Measurements from ENCODE around the gene ZNF587. TPM values are rescaled to one million over a fixed set of nuclear protein-coding genes. Genes with fewer than 3 reads are reported as not detected.
"Not testable (repeated sequence)": the region's sequence is repeated elsewhere in the genome, so short reads cannot be mapped to it uniquely, and the experiment has no call there.

The ZNF587 gene
- total RNA-seq, 1 experiment from 2014 or later: 14.5 TPM

GRCh38 chr19:57847164-57847563, 2.5 kb upstream of the ZNF587 start:
- not testable (repeated sequence) for H3K9me3 ChIP-seq (replicated peaks); H3K4me1 ChIP-seq; H3K4me3 ChIP-seq; DNase-seq; H3K27me3 ChIP-seq; H3K27ac ChIP-seq
- peaks cover 15% of the 10 kb centered on the region for H3K36me3 ChIP-seq

DNA sequence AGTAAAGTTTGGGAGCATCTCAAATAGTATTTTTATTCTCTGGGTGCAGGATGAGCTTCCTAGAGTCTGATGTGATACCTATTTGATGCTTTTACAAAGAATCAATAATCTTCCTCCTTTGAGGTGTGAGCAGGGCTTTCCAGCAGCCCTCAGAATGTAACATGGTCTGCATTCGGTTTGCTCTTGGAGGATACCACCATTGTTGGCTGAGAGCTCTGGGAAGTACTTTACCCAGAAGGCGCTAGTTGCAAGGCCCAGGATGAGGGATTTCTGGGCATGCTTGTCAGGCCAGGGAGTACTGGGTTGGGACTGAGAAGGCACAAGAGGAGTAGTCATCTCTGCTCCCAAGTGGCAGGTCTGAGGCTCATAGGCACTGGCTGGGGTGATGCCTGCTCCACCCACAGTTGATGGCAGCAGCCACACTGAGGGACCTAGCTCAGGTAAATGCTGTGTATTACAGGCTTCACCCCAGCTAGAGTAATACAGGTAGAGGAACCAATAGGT, 445 bp upstream of the ZNF587 start:
- DNase-seq; H3K27ac ChIP-seq; H3K9me3 ChIP-seq (replicated peaks); H3K4me1 ChIP-seq; H3K27me3 ChIP-seq: not testable (repeated sequence)
- Histone ChIP-seq H3K4me3 (peak overlapping the region; percentile 68), H3K36me3 (peaks cover 17% of the 10 kb centered on the region)

- H3K9me3 ChIP-seq (replicated peaks): no peaks in the 10 kb centered on the region
- H3K36me3 ChIP-seq: peaks cover 17% of the 10 kb centered on the region
- H3K27ac ChIP-seq: peak overlapping the region; percentile 62
- peak overlapping the region; percentile 68 for H3K4me3 ChIP-seq
- H3K27me3 ChIP-seq: no peaks in the 10 kb centered on the region
- DNase-seq: peak; percentile 11 to 24
- H3K4me1 ChIP-seq: no peaks in the 10 kb centered on the region
These were observed 926 bp downstream of the ZNF587 start for GRCh38 chr19:57850553-57851017.

GRCh38 chr19:57851812-57852603, 2.3 kb downstream of the ZNF587 start:
- H3K27ac ChIP-seq; DNase-seq; H3K4me3 ChIP-seq; H3K9me3 ChIP-seq (replicated peaks); H3K27me3 ChIP-seq; H3K4me1 ChIP-seq: not testable (repeated sequence)
- H3K36me3 ChIP-seq: peaks cover 24% of the 10 kb centered on the region

DNA sequence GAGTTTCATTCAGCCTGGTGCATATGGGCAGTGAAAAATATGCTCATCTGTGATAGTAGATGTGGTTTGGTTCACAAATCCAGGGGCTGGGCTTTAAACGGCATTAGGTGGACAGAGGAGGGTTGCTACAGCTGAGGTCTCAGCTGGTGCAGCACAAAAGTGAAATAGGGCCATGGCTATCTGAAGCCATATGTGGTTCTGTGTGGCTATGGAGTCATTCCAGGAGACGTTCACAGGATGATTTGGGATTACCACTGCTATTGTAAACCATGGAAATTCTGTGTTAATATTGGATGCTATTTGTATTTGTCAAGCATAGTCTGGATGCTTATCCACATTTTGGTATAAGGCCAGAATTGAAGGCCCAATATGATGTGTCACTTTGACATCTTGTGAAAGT, 4.5 kb downstream of the ZNF587 start:
- H3K36me3 ChIP-seq: peaks cover 32% of the 10 kb centered on the region
- H3K9me3 ChIP-seq (replicated peaks); H3K4me3 ChIP-seq; H3K4me1 ChIP-seq; H3K27ac ChIP-seq; H3K27me3 ChIP-seq; DNase-seq: not testable (repeated sequence)

DNA sequence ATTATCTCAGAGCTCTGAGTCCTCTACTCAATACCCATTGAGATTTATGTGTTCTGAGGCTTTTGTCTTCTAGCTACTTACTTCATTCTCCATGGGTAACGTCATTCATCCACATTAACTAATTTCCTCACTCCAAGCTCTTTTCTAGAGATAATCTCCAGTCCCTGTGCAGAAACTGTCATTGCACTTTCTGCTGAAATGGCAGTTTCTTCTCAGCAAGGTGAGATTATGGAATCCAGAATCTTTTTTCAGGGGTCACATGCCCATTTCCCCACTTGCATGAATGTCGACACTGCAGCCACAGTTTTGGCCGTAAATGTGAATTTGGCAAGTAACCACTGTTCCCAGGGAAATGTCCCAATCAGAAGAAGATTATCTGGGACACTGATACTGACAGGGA, 12.7 kb downstream of the ZNF587 start:
- not testable (repeated sequence) for H3K4me1 ChIP-seq; H3K4me3 ChIP-seq; H3K9me3 ChIP-seq (replicated peaks); H3K27me3 ChIP-seq; DNase-seq; H3K27ac ChIP-seq
- peaks cover 70% of the 10 kb centered on the region for H3K36me3 ChIP-seq

DNA sequence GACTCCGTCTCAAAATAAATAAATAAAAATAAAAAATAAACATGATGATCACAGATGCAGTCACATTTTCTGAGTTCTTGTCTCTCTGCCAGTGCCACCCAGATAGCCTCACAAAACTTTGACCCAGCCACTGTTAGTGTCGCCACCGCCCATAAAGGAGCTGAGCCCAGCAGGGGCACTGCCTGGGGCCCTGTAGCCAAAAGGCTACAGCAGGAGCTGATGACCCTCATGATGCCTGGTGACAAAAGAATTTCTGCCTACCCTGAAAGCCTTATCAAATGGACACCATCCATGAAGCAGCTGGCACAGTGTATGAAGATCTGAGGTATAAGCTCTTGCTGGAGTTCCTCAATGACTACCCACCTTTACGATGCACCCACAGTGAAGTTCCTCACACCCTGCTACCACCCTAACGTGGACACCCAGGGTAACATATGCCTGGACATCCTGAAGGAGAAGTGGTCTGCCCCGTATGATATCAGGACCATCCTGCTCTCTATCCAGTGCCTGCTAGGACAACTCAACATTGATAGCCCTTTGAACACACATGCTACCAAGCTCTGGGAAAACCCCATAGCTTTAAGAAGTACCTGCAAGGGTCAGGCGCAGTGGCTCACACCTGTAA, 18.3 kb downstream of the ZNF587 start:
- no peak overlapping the region for H3K27ac ChIP-seq
- H3K9me3 ChIP-seq (replicated peaks): peaks cover 20% of the 10 kb centered on the region
- no peaks in the 10 kb centered on the region for H3K4me1 ChIP-seq
- no peak for DNase-seq
- no peak overlapping the region for H3K4me3 ChIP-seq
- H3K27me3 ChIP-seq: no peaks in the 10 kb centered on the region
- peaks cover 61% of the 10 kb centered on the region for H3K36me3 ChIP-seq

- H3K27me3 ChIP-seq, H3K27ac ChIP-seq, H3K4me1 ChIP-seq, DNase-seq, H3K4me3 ChIP-seq: not testable (repeated sequence)
- peaks cover 58% of the 10 kb centered on the region for H3K36me3 ChIP-seq
- peaks cover 26% of the 10 kb centered on the region for H3K9me3 ChIP-seq (replicated peaks)
These were observed 20.0 kb downstream of the ZNF587 start for GRCh38 chr19:57869655-57870054.

DNA sequence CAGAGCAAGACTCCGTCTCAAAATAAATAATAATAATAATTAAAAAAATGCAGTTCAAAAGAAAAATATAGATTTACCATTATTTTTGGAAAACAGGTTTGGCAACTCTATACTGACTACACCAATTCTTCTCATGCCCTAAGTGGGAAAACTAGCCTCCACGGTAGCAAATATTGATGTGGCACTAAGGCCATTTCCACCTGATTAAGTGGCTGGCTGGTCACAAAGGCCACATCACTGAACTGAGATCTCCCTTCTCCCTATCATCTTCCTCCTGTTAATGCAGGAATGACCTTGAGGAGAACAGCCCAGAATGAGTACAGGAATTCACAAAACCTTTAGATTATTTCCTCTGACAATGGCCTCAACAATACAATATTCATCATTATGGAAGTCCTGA, 20.6 kb downstream of the ZNF587 start:
- no peak for DNase-seq
- Histone ChIP-seq H3K4me1 (no peaks in the 10 kb centered on the region), H3K27ac (no peak overlapping the region), H3K4me3 (no peak overlapping the region), H3K27me3 (no peaks in the 10 kb centered on the region), H3K36me3 (peaks cover 52% of the 10 kb centered on the region), H3K9me3 (replicated peaks) (peaks cover 26% of the 10 kb centered on the region)

DNA sequence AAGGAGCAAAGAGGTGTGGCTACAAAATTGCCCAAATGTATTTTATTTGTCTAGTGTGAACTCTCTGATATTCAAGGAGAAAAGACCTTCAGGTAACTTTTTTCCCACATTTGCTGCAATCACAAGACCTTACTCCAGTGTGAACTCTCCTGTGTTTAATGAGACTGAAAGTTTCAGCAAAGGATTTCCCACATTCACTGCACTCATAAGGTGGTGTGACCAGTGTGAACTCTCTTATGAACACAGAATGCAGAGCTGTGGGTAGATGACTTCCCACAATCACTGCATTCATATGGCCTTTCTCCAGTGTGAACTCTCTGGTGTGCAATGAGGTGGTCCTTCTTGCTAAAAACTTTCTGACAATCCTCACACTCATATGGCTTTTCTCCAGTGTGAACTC, 22.8 kb downstream of the ZNF587 start:
- Histone ChIP-seq H3K36me3 (peaks cover 32% of the 10 kb centered on the region), H3K27ac (no peak overlapping the region), H3K4me3 (no peak overlapping the region), H3K27me3 (no peaks in the 10 kb centered on the region), H3K4me1 (no peaks in the 10 kb centered on the region), H3K9me3 (replicated peaks) (peaks cover 26% of the 10 kb centered on the region)
- DNase-seq: no peak

DNA sequence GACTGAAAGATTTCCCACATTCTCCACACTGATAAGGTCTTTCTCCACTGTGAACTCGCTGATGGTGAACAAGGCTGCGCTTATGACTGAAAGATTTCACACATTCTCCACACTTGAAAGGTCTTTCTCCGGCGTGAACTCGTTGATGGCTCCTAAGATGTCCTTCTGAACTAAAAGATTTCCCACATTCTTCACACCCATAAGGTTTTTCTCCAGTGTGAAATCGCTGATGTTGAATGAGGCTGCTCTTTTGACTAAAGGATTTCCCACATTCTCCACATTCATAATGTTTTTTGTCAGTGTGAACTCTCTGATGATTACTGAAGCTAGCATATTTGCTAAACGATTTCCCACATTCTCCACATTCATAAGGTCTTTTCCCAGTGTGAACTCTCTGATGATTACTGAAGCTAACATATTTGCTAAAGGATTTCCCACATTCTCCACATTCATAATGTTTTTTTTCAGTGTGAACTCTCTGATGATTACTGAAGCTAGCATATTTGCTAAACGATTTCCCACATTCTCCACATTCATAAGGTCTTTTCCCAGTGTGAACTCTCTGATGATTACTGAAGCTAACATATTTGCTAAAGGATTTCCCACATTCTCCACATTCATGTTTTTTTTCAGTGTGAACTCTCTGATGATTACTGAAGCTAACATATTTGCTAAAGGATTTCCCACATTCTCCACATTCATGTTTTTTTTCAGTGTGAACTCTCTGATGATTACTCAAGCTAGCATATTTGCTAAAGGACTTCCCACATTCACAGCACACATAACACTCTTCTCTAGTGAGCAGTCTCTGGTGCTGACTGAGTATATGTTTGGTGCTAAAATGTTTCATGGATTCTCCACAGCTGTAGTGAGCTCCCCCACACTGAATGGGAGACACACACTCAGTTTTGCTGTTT, 24.5 kb downstream of the ZNF587 start:
- H3K4me1 ChIP-seq, DNase-seq, H3K4me3 ChIP-seq, H3K27me3 ChIP-seq, H3K27ac ChIP-seq: not testable (repeated sequence)
- Histone ChIP-seq H3K9me3 (replicated peaks) (peaks cover 20% of the 10 kb centered on the region), H3K36me3 (peaks cover 21% of the 10 kb centered on the region)

- Histone ChIP-seq H3K27ac (no peak overlapping the region), H3K4me3 (no peak overlapping the region), H3K27me3 (no peaks in the 10 kb centered on the region), H3K9me3 (replicated peaks) (peaks cover 3% of the 10 kb centered on the region; the same call in 1 of the 2 replicates), H3K4me1 (no peaks in the 10 kb centered on the region), H3K36me3 (peaks cover 6% of the 10 kb centered on the region)
- DNase-seq: no peak
These were observed 36.4 kb downstream of the ZNF587 start for GRCh38 chr19:57886046-57886445.

GRCh38 chr19:57887195-57887941, 37.7 kb downstream of the ZNF587 start:
- Histone ChIP-seq H3K4me3 (no peak overlapping the region), H3K36me3 (peaks cover 6% of the 10 kb centered on the region), H3K4me1 (no peaks in the 10 kb centered on the region), H3K27ac (no peak overlapping the region), H3K27me3 (no peaks in the 10 kb centered on the region), H3K9me3 (replicated peaks) (peaks cover 5% of the 10 kb centered on the region; the same call in 1 of the 2 replicates)
- DNase-seq: no peak

- no peaks in the 10 kb centered on the region for H3K4me1 ChIP-seq
- peaks cover 5% of the 10 kb centered on the region; the same call in 1 of the 2 replicates for H3K9me3 ChIP-seq (replicated peaks)
- H3K4me3 ChIP-seq: peak overlapping the region; percentile 66
- DNase-seq: no peak
- peak overlapping the region; percentile 49; the same call in 1 of the 2 replicates for H3K27ac ChIP-seq
- no peaks in the 10 kb centered on the region for H3K27me3 ChIP-seq
- peaks cover 6% of the 10 kb centered on the region for H3K36me3 ChIP-seq
These were observed 38.5 kb downstream of the ZNF587 start for GRCh38 chr19:57888107-57888559.
